H1 (cell line): Measurements from ENCODE around the gene SLC39A9. TPM values are rescaled to one million over a fixed set of nuclear protein-coding genes. Genes with fewer than 3 reads are reported as not detected.

Experiments
- CTCF ChIA-PET: fragments of 300-600 bp; sonication (Branson Sonifier 250); formaldehyde crosslinking; loops from one replicate; lab custom pipeline; 2021; ENCODE audit not compliant: partially characterized antibody; lab: Charles Lee
- POLR2A ChIA-PET: fragments of 300-600 bp; sonication (Branson Sonifier 250); formaldehyde crosslinking; loops from one replicate; lab custom pipeline; 2021; ENCODE audit warnings: inconsistent platforms; ENCODE audit not compliant: partially characterized antibody; lab: Charles Lee
- DNase-seq, 2 experiments: peaks; one replicate each; pipeline versions ENCODE4 v3.0.0 to v3.0.0-alpha.2; 2010 to 2022; ENCODE audit warnings: low spot score in 2 of 2, low read depth in 1 of 2, mixed read lengths in 1 of 2
- FAIRE-seq: peaks from 2 replicates; lab custom pipeline; 2011; peaks lifted over from hg19 to GRCh38; lab: Jason Lieb, UNC
- H2AFZ ChIP-seq: 2 replicates; pipeline ENCODE4 v1.8.1; 2012; ENCODE audit warnings: low read length, inconsistent platforms
- H2AK5ac ChIP-seq: 2 replicates; pipeline ENCODE4 v1.6.1; 2013; ENCODE audit warnings: low read depth, low read length
- H2BK120ac ChIP-seq: replicated peaks from 2 replicates; pipeline ENCODE3; 2013; ENCODE audit warnings: low read depth, low read length, inconsistent platforms
- H2BK12ac ChIP-seq: 2 replicates; pipeline ENCODE4 v1.6.1; 2013; ENCODE audit warnings: low read depth, low read length
- H2BK15ac ChIP-seq: 2 replicates; pipeline ENCODE4 v1.6.1; 2013; ENCODE audit warnings: low read length
- H2BK20ac ChIP-seq: 2 replicates; pipeline ENCODE4 v1.6.1; 2013; ENCODE audit warnings: low read length
- H2BK5ac ChIP-seq: 2 replicates; pipeline ENCODE4 v1.6.1; 2013; ENCODE audit warnings: low read depth, low read length
- H3K14ac ChIP-seq: 2 replicates; pipeline ENCODE4 v1.6.1; 2013; ENCODE audit warnings: inconsistent platforms; ENCODE audit not compliant: insufficient read length
- H3K18ac ChIP-seq: 2 replicates; pipeline ENCODE4 v1.6.1; 2013; ENCODE audit warnings: low read length; ENCODE audit errors: extremely low read depth
- H3K23ac ChIP-seq: 2 replicates; pipeline ENCODE4 v1.6.1; 2013; ENCODE audit warnings: inconsistent platforms; ENCODE audit not compliant: insufficient read length
- H3K23me2 ChIP-seq: 2 replicates; pipeline ENCODE4 v1.6.1; 2013; ENCODE audit warnings: low read depth, low read length
- H3K27ac ChIP-seq: 2 replicates; pipeline ENCODE4 v1.6.1; 2011; ENCODE audit warnings: low read depth, low read length, inconsistent platforms
- H3K27me3 ChIP-seq, 4 experiments: replicated peaks in 1 of 4; 1 replicate in 1 of 4; 2 replicates in 3 of 4; pipeline versions ENCODE4 v1.6.1 to v1.8.1; 2011 to 2013; ENCODE audit warnings: low read length in 3 of 4, mild to moderate bottlenecking in 3 of 4, inconsistent platforms in 2 of 4, mixed read lengths in 2 of 4, moderate library complexity in 1 of 4; ENCODE audit not compliant: control insufficient read depth in 3 of 4, insufficient read depth in 3 of 4; ENCODE audit errors: extremely low read depth in 1 of 4
- H3K36me3 ChIP-seq, 4 experiments: 2 replicates each; pipeline versions ENCODE4 v1.6.1 to v1.8.1; 2011 to 2013; ENCODE audit warnings: mild to moderate bottlenecking in 4 of 4, low read length in 3 of 4, moderate library complexity in 2 of 4, control low read depth in 1 of 4, inconsistent platforms in 1 of 4; ENCODE audit not compliant: insufficient read depth in 4 of 4, control insufficient read depth in 2 of 4
- H3K4ac ChIP-seq: replicated peaks from 2 replicates; pipeline ENCODE3; 2013; ENCODE audit warnings: low read length, low read depth, mixed read lengths, inconsistent platforms; ENCODE audit not compliant: insufficient read length
- H3K4me1 ChIP-seq, 4 experiments: replicated peaks in 1 of 4; 1 replicate in 1 of 4; 2 replicates in 3 of 4; pipeline versions ENCODE4 v1.6.1 to v1.8.1; 2011 to 2013; ENCODE audit warnings: low read length in 3 of 4, inconsistent platforms in 2 of 4, mixed read lengths in 1 of 4; ENCODE audit not compliant: insufficient read depth in 4 of 4, control insufficient read depth in 3 of 4
- H3K4me2 ChIP-seq, 2 experiments: 2 replicates each; pipeline versions ENCODE4 v1.6.1 to v1.8.1; 2011 to 2013; ENCODE audit warnings: low read depth in 2 of 2, low read length in 2 of 2, control low read depth in 1 of 2, inconsistent platforms in 1 of 2, mild to moderate bottlenecking in 1 of 2; ENCODE audit not compliant: insufficient read depth in 1 of 2
- H3K4me3 ChIP-seq, 4 experiments: fragments of 200-600, 300-600 bp in 1 of 4; sonication (generic), shearing (Covaris generic), sonication (Bioruptor Twin) in 1 of 4; 2 replicates each; pipeline versions ENCODE4 v1.5.1 to v1.8.1; 2011 to 2016; ENCODE audit warnings: low read length in 4 of 4, low read depth in 3 of 4, control low read depth in 2 of 4, inconsistent platforms in 2 of 4, mild to moderate bottlenecking in 2 of 4, mixed read lengths in 1 of 4, moderate library complexity in 1 of 4; ENCODE audit not compliant: insufficient read depth in 2 of 4; ENCODE audit errors: extremely low read depth in 1 of 4
- H3K56ac ChIP-seq: replicated peaks from 2 replicates; pipeline ENCODE3; 2013; ENCODE audit warnings: low read depth, mild to moderate bottlenecking, mixed read lengths, low read length, inconsistent platforms; ENCODE audit not compliant: insufficient read length
- H3K79me1 ChIP-seq: 2 replicates; pipeline ENCODE4 v1.6.1; 2013; ENCODE audit warnings: low read depth, low read length, control low read depth
- H3K79me2 ChIP-seq, 2 experiments: 2 replicates each; pipeline versions ENCODE4 v1.6.1 to v1.8.1; 2012 to 2013; ENCODE audit warnings: low read length in 2 of 2, mild to moderate bottlenecking in 2 of 2, inconsistent platforms in 1 of 2; ENCODE audit not compliant: insufficient read depth in 2 of 2, control insufficient read depth in 1 of 2
- H3K9ac ChIP-seq, 4 experiments: replicated peaks in 1 of 4; 1 replicate in 1 of 4; 2 replicates in 3 of 4; pipeline versions ENCODE4 v1.6.1 to v1.8.1; 2011 to 2013; ENCODE audit warnings: low read depth in 3 of 4, low read length in 3 of 4, control low read depth in 2 of 4, mild to moderate bottlenecking in 2 of 4, moderate library complexity in 2 of 4, inconsistent platforms in 1 of 4; ENCODE audit errors: extremely low read depth in 1 of 4
- H3K9me3 ChIP-seq, 2 experiments: 2 replicates each; pipeline versions ENCODE4 v1.6.1 to v1.8.1; 2012 to 2013; ENCODE audit warnings: mild to moderate bottlenecking in 2 of 2, moderate library complexity in 2 of 2, control low read depth in 1 of 2, inconsistent platforms in 1 of 2, low read depth in 1 of 2, low read length in 1 of 2, mixed read lengths in 1 of 2; ENCODE audit not compliant: insufficient read depth in 2 of 2
- H4K20me1 ChIP-seq, 2 experiments: replicated peaks in 1 of 2; 2 replicates each; pipeline versions ENCODE3 to v1.8.1; 2011 to 2013; ENCODE audit warnings: inconsistent platforms in 2 of 2, low read length in 2 of 2, mild to moderate bottlenecking in 1 of 2; ENCODE audit not compliant: insufficient read depth in 2 of 2, control insufficient read depth in 1 of 2
- H4K5ac ChIP-seq: 2 replicates; pipeline ENCODE4 v1.6.1; 2013; ENCODE audit warnings: low read length, low read depth, mixed read lengths, inconsistent platforms; ENCODE audit not compliant: insufficient read length
- H4K8ac ChIP-seq: 2 replicates; pipeline ENCODE4 v1.8.0; 2013; ENCODE audit warnings: mild to moderate bottlenecking, moderate library complexity, low read length, inconsistent platforms; ENCODE audit not compliant: insufficient read depth; ENCODE audit errors: extremely low read depth
- H4K91ac ChIP-seq: replicated peaks from 2 replicates; pipeline ENCODE3; 2013; ENCODE audit warnings: low read length, mixed read lengths, inconsistent platforms; ENCODE audit not compliant: insufficient read length
- JUND ChIP-seq: IDR thresholded peaks from 2 replicates; pipeline ENCODE4 v1.6.1; 2011; ENCODE audit warnings: mild to moderate bottlenecking, improper control_type of control experiment, low read length
- polyA plus RNA-seq, 7 experiments: library from polyadenylated mRNA; depleted of rRNA in 3 of 7; stranded (reverse) in 5 of 7; unstranded in 2 of 7; fragments of >200 nt in 5 of 7; fragments of 200-250 nt in 2 of 7; gene quantifications; 1 replicate in 5 of 7; 2 replicates in 1 of 7; 4 replicates in 1 of 7; pipeline versions ENCODE4 v1.2.1 to v1.2.3, GENCODE V29; 2011 to 2013; ENCODE audit warnings: missing spikeins in 2 of 7, mixed read lengths in 2 of 7
- total RNA-seq: library from RNA; stranded (reverse); fragmentation: NEBNext Ultra II Directional; extraction: Animal tissue kit (Norgen Biotek cat#: 25700); gene quantifications from 2 replicates; pipeline ENCODE4 v1.2.1, GENCODE V29; 2021

The SLC39A9 gene
- total and polyA plus RNA-seq, 2 of the 8 experiments (the other 6 are each of a cell fraction or from before 2014, with no cell fraction given) = 31.0 to 44.2 TPM

DNA sequence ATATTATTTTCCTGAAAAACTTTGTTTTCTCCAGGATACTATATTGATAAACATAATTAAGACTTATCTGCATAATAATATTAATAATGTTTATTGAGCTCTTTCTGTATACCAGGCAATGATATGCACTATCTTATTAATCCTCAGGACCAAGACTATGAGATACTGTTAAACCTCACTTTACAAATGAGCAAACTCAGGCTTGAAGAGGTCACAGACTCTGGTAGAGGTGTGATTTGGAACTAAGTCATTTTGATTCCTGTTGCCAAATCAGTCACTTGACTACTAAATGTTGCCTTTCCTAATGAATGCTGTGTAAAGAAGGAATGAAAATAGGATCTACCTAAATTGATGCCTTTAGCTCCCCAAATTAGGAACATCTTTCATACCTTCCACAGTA is 7.3 kb downstream of the SLC39A9 start:
- H4K20me1 ChIP-seq = peaks cover 0 to 4% of the 10 kb centered on the region in 2 experiments
- no peak overlapping the region for H2BK20ac ChIP-seq
- no peak overlapping the region for H3K4me3 ChIP-seq
- H2BK15ac ChIP-seq = no peak overlapping the region
- ChIA-PET CTCF (interaction anchor here (0.6 to 2.0 kb wide), 3 partner anchors 37 to 69 kb away, joined by 3 to 8 read pairs (median 5); no protein-coding TSS in a partner anchor), POLR2A (no interaction called here)
- no peak overlapping the region for H3K4me2 ChIP-seq
- H3K56ac ChIP-seq = no peak overlapping the region
- H3K36me3 ChIP-seq = no peaks in the 10 kb centered on the region
- no peak for TF ChIP-seq JUND
- H3K14ac ChIP-seq = no peak overlapping the region
- no peak overlapping the region for H4K5ac ChIP-seq
- peaks cover 4% of the 10 kb centered on the region; the same call in 1 of the 2 replicates for H3K79me1 ChIP-seq
- H3K27me3 ChIP-seq = no peaks in the 10 kb centered on the region
- no peak overlapping the region for H3K4ac ChIP-seq
- H2AFZ ChIP-seq = no peak overlapping the region
- H2BK120ac ChIP-seq = no peak overlapping the region
- no peak overlapping the region for H2BK12ac ChIP-seq
- H2BK5ac ChIP-seq = no peak overlapping the region
- no peak overlapping the region for H2AK5ac ChIP-seq
- no peak overlapping the region for H3K9ac ChIP-seq
- H3K27ac ChIP-seq = no peak overlapping the region
- no peak overlapping the region for H4K8ac ChIP-seq
- DNase-seq (no peak), FAIRE-seq (no peak)
- H3K9me3 ChIP-seq = no peaks in the 10 kb centered on the region
- H4K91ac ChIP-seq = no peak overlapping the region
- H3K79me2 ChIP-seq = peaks cover 0 to 65% of the 10 kb centered on the region in 2 experiments
- no peak overlapping the region for H3K18ac ChIP-seq
- H3K4me1 ChIP-seq = no peaks in the 10 kb centered on the region
- no peaks in the 10 kb centered on the region for H3K23me2 ChIP-seq
- H3K23ac ChIP-seq = no peak overlapping the region
